SU-DHL-6 (cell line): Measurements from ENCODE around the gene CCDC68.

ENCODE experiments used
- EZH2phosphoT487 ChIP-seq: fragments of 200-600 bp; sonication (generic), shearing (Covaris generic); conservative IDR thresholded peaks from 2 replicates; pipeline ENCODE4 v1.6.1; 2018; ENCODE audit warnings: mild to moderate bottlenecking, antibody characterized with exemption, low read length, moderate library complexity, mixed read lengths
- TF ChIP-seq, protein P1 (sequence below): fragments of 200-600 bp; sonication (generic); IDR thresholded peaks from one replicate; pipeline ENCODE4 v1.5.1; 2017; ENCODE audit warnings: antibody characterized with exemption, mild to moderate bottlenecking, low read length, moderate library complexity; ENCODE audit not compliant: insufficient read depth, poor library complexity, severe bottlenecking

DNA sequence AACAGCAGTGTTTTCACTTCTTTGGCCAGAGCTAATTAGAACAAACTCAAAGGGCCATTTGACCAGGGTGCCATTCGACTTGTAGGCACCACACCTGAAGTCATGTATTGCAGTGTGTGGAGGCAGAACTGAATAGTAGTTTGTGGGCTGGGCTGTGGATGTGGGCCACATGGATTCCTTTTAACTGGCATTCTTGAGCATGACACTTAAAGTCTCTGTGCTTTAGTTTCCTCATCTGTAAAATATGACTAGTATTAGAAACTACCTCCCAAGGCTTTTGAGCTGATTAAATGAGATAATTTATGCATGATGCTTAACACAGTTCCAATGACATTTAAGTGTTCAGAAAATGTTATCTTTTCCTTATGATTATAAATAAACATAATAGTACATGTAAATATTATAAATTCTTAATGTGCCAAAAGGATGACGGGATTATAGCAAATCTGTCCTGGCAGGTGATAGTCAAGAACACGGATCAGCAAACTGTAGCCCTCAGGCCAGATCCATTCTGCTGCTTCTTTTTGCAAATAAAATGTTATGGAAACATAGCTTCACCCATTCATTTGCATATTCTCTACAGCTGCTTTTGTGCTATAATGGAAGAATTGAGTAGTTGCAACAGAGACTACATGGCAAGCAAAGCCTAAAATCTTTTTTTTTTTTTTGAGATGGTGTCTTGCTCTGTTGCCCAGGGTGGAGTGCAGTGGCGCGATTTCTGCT is 36.3 kb upstream of the CCDC68 start:
- TF ChIP-seq, protein P1, sequence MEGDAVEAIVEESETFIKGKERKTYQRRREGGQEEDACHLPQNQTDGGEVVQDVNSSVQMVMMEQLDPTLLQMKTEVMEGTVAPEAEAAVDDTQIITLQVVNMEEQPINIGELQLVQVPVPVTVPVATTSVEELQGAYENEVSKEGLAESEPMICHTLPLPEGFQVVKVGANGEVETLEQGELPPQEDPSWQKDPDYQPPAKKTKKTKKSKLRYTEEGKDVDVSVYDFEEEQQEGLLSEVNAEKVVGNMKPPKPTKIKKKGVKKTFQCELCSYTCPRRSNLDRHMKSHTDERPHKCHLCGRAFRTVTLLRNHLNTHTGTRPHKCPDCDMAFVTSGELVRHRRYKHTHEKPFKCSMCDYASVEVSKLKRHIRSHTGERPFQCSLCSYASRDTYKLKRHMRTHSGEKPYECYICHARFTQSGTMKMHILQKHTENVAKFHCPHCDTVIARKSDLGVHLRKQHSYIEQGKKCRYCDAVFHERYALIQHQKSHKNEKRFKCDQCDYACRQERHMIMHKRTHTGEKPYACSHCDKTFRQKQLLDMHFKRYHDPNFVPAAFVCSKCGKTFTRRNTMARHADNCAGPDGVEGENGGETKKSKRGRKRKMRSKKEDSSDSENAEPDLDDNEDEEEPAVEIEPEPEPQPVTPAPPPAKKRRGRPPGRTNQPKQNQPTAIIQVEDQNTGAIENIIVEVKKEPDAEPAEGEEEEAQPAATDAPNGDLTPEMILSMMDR, result no peak
- no peak for TF ChIP-seq EZH2phosphoT487
